Peyer's patch (tissue), 4 donors: ENCODE measurements around the gene TFPI.

Experiments used
- POLR2A ChIP-seq, 2 donors: fragments of 450-650 bp; IDR thresholded peaks; one replicate each; pipeline ENCODE4 v1.5.1; 2017; ENCODE audit warnings: antibody characterized with exemption in 2 of 2, mild to moderate bottlenecking in 2 of 2, moderate library complexity in 2 of 2
- TF ChIP-seq, protein P1 (sequence below), 6 experiments: fragments of 450-650 bp in 4 of 6; fragments of 200-600 bp in 2 of 6; sonication (generic) in 1 of 6; IDR thresholded peaks; one replicate each; pipeline ENCODE4 v1.5.1; 2017 to 2019; ENCODE audit warnings: antibody characterized with exemption in 6 of 6, mild to moderate bottlenecking in 3 of 6, moderate library complexity in 1 of 6

DNA sequence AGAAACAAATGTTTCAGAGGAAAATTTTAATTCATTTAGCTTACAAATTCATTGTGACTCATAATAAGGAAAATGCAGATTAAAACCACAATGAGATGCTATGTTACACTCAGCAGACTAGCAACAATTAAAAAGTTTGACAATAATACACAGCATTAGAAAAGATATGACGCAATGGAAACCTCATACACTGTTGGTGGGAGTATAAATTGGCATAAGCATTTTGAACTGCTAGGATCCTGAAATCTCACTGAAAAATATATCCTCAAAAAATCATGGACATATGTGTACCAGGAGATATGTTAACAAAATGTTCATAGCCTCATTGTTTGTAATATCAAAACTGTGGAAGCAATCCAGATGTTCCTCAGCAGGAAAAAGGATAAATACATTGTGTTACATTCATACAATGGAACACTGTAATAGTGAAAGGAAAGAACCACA, 119.9 kb downstream of the TFPI start:
- TF ChIP-seq, protein P1, sequence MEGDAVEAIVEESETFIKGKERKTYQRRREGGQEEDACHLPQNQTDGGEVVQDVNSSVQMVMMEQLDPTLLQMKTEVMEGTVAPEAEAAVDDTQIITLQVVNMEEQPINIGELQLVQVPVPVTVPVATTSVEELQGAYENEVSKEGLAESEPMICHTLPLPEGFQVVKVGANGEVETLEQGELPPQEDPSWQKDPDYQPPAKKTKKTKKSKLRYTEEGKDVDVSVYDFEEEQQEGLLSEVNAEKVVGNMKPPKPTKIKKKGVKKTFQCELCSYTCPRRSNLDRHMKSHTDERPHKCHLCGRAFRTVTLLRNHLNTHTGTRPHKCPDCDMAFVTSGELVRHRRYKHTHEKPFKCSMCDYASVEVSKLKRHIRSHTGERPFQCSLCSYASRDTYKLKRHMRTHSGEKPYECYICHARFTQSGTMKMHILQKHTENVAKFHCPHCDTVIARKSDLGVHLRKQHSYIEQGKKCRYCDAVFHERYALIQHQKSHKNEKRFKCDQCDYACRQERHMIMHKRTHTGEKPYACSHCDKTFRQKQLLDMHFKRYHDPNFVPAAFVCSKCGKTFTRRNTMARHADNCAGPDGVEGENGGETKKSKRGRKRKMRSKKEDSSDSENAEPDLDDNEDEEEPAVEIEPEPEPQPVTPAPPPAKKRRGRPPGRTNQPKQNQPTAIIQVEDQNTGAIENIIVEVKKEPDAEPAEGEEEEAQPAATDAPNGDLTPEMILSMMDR (IDR thresholded peaks at IDR 0.05): no peak
- TF ChIP-seq POLR2A (IDR thresholded peaks at IDR 0.05): no peak
